D721Med (cell line): ENCODE data around the gene ALPP.
"Not testable (repeated sequence)": the region's sequence is repeated elsewhere in the genome, so short reads cannot be mapped to it uniquely, and the experiment has no call there.

Source experiments
- DNase-seq: peaks from one replicate; pipeline ENCODE4 v3.0.0; 2011; ENCODE audit warnings: low spot score; ENCODE audit not compliant: insufficient read length
- FAIRE-seq: peaks from 2 replicates; lab custom pipeline; 2011; peaks lifted over from hg19 to GRCh38; lab: Jason Lieb, UNC
- TF ChIP-seq, protein P1 (sequence below): IDR thresholded peaks from 2 replicates; pipeline ENCODE4 v1.5.1; 2012; ENCODE audit warnings: mild to moderate bottlenecking, control low read depth; ENCODE audit not compliant: insufficient read depth; ENCODE audit errors: missing control alignments

ALPP gene

DNA sequence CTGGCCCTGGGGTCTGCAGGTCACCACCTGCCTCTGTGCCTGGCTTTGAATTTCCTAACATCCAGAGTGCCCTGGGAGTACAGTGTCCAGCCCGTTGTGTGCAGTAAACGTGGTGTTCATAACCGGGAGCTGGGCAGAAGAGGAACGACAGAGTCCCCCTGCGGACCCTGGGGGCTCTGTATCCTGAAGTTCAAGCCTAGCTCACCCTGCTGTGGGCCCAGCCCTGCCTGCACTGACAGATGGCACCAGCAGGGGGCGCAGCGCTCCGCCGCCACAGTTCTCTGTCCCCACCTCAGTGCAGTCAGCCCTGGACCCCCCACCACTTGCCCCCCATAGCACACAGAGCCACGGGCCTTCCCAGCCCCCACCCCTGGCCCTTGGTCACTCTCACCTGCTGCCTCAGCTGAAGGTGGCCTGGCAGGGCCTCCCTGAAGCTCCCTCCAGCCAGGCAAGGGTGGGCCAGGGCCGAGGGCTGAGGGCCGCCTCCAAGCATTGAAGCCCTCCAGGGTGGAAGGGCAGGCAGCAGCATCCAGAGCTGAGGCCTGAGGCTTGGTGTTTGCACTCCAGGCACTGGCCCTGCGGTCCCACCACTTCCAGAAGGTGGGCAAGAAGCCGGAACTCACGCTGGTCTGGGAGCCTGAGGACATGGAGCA lies 43.2 kb upstream of the ALPP start:
- not testable (repeated sequence) for DNase-seq, FAIRE-seq
- TF ChIP-seq, protein P1, sequence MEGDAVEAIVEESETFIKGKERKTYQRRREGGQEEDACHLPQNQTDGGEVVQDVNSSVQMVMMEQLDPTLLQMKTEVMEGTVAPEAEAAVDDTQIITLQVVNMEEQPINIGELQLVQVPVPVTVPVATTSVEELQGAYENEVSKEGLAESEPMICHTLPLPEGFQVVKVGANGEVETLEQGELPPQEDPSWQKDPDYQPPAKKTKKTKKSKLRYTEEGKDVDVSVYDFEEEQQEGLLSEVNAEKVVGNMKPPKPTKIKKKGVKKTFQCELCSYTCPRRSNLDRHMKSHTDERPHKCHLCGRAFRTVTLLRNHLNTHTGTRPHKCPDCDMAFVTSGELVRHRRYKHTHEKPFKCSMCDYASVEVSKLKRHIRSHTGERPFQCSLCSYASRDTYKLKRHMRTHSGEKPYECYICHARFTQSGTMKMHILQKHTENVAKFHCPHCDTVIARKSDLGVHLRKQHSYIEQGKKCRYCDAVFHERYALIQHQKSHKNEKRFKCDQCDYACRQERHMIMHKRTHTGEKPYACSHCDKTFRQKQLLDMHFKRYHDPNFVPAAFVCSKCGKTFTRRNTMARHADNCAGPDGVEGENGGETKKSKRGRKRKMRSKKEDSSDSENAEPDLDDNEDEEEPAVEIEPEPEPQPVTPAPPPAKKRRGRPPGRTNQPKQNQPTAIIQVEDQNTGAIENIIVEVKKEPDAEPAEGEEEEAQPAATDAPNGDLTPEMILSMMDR: peak; percentile 14

DNA sequence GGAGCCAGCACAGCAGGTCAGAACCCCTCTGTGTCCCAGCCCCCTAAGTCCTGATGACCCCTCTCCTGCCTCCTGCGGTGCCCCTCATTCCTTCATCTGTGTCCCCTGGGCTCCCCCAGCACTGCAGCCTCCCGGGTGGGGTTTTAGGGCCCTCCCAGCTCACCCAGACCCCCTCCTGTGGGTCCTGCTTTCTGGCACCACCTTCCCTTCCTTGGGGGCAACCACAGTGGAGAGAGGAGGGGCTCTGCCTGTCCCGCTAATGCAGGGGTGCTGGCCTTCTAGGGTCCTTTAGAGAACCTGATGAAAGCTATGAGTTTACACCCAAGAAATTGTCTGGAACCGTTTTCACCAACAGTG lies 42.7 kb upstream of the ALPP start:
- DNase-seq (no peak), FAIRE-seq (no peak)
- TF ChIP-seq, protein P1: no peak

DNA sequence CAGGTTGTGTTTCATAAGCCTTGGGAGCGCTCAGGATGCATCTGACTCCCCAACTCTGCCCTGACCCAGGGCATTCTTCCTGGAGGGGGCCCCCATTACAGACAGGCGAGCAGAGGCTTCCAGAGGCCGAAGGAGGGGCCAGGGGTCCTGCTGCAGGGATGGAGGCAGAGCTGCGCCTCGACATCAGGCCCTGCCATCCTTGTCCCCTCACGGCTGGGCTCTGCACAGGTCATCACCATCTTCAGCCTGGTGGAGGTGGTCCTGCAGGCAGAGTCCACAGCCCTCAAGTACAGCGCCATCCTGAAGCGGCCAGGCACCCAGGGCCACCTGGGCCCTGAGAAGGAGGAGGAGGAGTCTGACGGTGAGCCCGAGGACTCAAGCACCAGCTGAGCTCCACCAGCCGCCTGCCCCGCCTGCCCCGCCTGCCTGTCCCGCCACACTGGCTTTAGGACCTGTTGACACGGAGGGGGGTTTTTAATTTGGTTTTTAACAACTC lies 42.3 kb upstream of the ALPP start:
- no peak for FAIRE-seq
- TF ChIP-seq, protein P1: no peak
- no peak for DNase-seq

DNA sequence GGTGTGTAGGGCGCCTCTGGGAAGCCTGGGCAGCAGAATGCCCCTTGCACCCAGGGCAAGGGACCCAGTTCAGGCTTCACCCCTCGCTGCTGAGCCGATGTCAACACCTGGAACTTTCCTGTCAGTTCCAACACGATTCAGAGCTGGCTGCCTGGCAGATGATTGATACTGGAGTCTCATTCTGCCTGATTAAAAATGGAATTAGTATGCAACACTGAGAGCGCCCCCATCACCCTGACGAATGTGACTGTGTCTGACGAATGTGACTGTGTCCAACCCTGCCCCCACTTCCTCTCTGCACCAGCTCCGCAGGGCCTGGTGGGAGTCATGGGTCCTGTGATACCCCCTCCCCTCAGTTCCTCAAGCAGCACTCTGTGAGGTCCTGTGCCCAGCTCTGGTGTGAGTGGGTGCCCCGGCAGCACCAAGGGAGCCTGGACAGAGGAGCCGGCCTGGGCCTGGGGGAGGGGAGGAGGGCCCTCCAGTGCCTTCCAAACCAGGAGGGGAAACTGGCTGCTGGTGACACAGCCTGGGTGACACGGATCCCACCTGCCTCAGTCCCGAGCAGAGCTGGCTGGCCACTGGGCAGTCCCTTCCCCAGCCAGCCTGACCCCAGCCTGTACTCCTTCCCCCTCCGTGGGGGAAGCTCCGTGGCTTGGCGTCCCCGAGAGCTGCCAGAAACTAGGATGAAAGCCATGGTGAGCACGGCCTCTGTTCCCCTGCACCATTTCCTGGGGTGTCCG lies 41.4 kb upstream of the ALPP start:
- TF ChIP-seq, protein P1: no peak
- no peak for FAIRE-seq
- no peak for DNase-seq

DNA sequence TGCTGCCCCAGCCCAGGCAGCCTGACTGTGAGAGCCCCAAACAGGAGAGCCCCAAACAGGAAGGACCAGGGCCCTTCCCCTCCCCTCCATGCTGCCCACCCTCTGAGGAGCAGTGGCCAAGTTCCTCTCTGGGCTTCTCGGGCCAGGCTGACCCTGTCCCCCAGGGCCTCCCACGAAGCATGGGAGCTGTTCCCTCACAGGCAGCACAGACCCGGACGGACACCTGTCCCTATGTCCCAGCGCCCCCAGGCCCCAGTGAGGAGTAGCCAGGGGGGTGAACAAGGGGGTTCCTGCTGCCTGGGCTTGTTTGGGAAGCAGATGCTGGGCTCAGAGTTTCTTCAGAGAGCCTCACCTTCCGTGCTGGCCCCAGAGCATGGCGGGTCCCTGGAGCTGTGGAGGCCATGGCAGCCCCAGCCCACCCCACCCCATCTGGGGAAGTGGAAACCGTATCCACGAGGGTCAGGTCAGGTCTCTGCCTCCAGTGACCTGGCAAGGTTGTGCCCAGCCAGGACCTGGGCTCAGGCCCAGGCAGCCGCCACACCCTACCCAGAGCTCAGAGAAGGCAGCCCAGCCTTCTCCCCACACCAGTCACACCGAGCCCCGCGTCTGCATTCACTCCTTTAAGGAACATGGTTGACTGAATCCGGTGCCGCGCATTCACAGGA lies 40.3 kb upstream of the ALPP start:
- FAIRE-seq, DNase-seq: not testable (repeated sequence)

DNA sequence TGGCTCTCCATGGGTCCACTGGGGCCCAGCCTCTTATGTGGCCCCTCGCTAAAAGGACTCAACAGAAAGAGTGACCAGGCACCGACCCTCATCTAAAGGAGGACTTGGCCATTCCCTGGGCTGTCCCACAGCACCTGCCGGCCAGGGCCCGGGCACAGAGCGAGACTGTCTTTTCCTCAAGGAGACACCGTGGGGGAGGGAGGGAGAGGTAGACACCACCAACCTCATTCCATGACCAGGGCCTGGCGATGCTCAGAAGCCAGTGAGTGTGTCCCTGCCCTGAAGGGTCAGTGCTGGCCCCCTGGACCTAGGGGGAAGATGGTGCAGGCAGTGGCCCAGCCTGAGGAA lies 39.8 kb upstream of the ALPP start:
- TF ChIP-seq, protein P1: no peak
- DNase-seq (no peak), FAIRE-seq (no peak)

DNA sequence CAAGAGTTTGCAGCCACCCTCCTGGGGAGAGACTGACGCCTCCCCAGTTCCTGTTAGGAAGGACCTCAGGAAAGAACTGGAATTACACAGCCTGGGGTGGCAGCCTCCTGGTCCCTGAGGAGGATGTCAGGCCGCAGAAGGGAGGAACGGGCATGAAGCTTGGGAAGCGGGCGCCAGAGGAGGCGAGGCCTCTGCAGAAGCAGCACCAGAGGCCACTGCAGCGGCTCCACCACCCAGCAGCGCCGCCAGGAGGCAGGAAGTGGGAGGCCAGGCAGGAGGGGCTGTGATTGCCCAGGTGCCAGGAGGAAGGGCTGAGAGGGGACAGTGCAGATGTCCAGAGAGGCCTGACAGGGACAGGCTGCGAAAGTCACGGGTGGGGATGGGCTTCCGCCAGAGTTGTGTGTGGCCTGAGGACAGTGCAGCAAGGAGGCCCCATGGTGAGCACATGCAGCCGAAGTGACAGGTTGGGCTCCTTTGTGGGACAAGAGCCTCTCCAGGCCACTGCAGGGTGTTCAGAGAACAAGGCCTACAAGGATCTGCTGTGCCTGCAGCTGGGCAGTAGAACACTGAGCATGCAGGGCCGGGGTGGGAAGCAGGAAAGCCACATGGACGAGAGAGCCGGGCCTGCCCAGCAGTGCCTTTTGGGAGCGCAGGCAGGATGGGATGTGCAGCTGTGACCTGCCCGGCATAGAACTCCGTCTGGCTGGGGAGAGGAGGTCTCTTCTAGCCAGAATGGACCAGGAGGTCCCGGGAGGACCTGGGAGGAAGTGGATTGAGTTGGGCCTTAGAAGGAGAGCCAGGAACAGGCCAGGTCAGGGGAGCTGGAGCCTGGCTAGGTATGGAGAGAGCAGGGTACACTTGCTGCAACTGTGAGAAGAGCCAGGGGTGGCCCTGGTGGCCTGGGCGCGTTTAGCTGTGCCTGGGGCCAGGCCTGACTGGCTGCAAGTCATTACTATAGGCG lies 39.1 kb upstream of the ALPP start:
- TF ChIP-seq, protein P1: no peak
- DNase-seq: no peak
- FAIRE-seq: no peak
